GM12892 (cell line): Measurements from ENCODE around the gene TAS1R3.

Experiments used
- POLR2A ChIP-seq: IDR thresholded peaks from 2 replicates; pipeline ENCODE4 v1.6.1; 2011; ENCODE audit warnings: low read depth, low read length, control low read depth
- POLR2AphosphoS5 ChIP-seq: IDR thresholded peaks from 2 replicates; pipeline ENCODE4 v1.6.1; 2011; ENCODE audit warnings: low read depth, low read length, control low read depth
- TAF1 ChIP-seq: IDR thresholded peaks from 2 replicates; pipeline ENCODE4 v1.6.1; 2011; ENCODE audit warnings: low read depth, mild to moderate bottlenecking, control low read depth, low read length, borderline replicate concordance

DNA sequence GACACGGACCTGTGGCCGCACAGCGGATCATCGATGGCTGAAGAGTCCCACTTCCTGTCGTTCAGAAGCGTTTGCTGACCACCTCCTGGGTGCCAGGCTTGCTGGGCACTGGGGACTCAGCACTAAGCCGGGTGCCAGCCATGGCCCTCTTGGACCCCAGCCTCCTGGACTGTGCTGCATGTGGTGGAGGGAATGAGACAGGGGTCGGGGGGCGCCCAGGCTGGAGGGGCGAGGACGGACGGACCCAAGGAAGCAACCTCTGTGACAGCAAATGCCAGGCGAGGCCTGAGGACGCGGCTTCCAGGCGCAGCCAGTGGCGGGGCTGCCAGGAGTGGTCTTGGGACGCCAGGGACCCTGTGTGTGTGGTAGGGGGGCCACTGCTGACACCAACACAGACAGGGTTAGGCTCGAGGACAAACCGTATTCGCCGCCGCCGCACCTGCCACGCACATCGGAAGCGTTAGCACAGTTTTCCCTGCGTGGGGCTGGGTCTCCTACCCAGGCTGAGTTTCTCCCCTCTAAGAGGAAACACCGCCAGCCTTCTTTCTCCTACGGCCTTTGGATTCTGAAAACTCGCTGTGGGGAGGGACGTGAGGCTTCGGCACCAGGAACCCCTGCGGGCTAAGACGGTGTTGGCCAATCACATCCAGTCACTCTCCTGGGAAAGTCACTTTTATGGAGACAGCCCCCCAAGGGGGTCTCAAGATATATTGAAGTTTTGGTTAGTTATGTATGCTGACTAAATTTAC is 30.3 kb downstream of the TAS1R3 start:
- TF ChIP-seq POLR2AphosphoS5 (no peak), POLR2A (no peak), TAF1 (no peak)
